GM18502 (cell line): ENCODE measurements around the gene HEY2.
"Not testable (repeated sequence)": the region's sequence is repeated elsewhere in the genome, so short reads cannot be mapped to it uniquely, and the experiment has no call there.

ENCODE experiments used
- ATAC-seq: cut with Tn5 transposase; IDR thresholded peaks from one replicate; pipeline ENCODE4 v1.9.1; 2021; ENCODE audit warnings: mild to moderate bottlenecking; ENCODE audit not compliant: unreplicated experiment, poor library complexity

HEY2 gene

DNA sequence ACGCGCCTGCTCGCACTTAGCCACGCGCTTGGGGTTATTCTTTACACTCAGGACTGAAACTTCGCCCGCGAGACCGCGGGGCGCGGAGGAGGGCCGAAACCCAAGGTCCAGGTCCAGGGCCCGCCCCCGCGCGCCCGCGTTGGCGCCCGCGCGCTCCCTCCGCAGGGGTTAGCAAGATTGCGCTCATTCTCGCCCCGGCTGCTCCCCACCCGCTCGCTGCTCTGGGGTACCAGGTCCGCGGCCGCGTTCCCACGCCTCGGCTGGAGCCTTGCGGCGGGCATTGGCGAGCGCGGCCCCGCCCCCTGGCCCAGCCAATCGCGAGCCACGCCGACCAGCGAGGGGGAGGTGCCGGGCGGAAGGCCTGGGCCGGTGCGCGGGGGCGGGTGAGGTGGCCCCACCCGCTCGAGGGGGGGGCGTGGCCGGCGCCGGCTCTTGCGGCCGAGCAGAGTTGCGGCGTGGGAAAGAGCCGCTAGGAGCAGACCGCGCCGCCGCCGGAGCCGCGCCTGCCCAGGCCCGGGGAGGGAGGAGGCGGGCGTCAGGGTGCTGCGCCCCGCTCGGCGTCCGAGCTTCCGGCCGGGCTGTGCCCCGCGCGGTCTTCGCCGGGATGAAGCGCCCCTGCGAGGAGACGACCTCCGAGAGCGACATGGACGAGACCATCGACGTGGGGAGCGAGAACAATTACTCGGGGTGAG lies at the start of gene HEY2:
Gene HEY2 (plus strand): TSS at position 460 of the 692 bp plus-strand sequence. CDS start 145 bp downstream, at position 605.
- ATAC-seq: peak; percentile 89

DNA sequence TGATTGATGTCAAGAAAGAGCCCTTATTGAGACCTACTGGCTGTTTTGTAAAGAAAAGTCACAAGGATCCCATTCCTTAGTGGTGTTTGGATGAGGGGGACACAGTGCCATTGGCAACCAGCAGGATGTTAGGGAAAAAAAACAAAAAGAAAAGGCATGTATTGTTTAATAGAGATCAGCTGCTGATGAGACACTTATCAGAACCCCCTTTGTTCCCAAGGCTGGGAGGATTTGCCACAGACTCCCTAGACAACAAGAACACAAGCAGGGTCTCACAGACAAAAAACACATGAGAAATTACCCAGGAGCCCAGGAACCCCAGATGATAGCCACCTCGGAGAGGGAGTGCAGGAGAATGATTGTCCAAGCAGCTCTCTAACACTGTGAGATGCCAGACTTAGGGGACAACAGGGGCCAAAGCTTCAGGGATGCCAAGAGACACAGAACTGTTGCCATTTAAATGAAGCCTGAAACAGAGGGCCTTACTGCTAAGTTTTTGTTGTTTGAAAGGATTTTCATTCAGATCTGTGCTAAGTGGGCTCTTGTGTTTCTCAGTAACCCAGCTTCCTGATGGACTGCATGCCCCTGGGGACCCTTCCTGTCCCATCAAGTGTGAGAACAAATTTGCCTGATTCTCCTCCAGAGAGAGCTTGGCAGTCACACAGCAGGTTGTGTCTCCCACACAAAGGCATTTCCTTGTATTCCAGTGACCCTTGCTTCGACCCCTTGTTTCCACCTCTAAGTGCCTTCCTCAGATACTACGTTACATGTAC lies 48.7 kb upstream of the HEY2 start:
- ATAC-seq: no peak

DNA sequence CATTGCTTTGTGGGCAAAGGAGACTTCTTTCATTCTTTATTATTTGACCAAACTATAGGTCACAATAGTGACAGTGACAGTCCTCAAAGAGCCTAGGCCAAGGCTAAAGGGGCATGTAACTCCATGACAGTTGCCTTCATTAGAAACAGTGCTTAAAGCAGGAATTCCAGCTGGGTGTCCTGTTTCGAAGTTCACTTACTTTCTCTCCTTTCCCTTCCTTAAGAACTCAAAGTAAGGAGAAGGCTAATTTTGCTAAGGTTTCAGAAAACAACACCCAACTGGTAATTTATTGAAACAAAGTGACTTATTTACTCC lies 48.1 kb upstream of the HEY2 start:
- ATAC-seq: no peak

DNA sequence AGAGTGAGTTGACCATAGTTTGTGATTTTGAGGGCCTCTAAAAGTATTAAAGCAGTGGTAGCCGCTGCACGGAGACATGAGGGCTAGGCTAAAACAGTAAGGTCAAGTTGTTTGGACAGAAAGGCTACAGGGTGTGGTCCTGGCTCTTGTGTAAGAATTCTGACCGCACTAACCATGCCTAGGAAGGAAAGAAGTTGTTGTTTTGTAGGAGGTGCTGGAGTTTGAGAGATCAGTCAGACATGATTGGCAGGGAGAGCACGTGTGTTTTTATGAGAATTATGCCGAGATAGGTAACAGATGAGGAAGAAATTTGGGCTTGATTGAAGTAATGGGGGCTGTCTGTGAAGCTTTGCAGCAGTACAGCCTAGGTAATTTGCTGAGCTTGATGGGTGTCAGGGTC lies 45.5 kb upstream of the HEY2 start:
- ATAC-seq: not testable (repeated sequence)

DNA sequence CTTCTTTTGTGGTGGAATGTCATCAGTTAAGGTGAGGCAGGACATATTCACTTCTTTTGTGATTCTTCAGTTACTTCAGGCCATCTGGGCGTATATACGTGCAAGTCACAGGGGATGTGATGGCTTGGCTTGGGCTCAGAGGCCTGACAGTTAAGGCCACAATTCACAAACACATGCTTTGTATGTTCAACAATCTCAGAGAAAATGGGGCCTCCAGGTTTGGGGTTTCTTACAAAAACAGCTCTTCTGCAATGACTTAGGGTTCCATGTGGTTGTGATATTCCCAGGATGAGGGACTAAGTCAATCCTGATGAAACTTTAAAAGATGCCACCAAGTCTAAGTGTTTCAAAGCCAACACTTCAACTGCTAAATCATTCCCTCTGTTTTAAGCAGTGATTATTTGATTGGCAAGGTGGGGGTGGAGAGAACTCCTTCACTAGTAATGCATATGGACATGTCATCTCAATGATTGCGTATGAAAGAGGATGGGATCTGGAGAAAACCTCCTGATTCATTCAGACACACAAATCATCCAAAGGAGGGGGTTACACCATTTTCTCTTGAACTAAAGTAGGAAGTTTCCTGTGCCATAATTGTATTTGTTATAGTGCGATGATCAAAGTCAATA lies 41.7 kb upstream of the HEY2 start:
- no peak for ATAC-seq

DNA sequence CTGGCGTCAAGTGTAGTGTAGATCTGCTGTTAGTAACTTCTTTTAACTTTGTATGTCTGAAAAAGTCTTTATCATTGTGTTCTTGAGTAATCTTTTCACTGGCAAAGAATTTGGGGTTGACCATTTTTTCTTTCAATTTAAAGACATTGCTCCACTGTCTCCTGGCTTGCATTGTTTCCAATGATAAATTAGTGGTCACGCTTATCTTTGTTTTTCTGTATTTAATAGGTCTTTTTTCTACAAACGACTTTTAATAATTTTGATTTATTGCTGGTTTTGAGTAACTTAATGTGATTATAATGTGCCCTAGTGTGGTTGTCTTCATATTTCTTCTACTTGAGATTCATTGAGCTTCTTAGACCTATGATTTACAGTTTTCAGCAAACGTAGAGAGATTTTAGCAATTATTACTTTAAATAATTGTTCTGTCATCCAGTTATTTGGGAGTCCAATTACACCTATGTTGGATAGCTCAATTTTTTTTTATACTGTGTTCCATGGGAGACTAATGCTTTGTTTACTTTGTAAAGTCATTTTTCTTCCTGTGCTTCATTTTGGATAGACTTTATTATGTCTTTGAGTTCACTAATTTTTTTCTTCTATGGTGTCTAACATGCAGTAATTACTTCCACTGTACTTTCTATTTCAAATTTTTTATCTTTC lies 38.3 kb upstream of the HEY2 start:
- no peak for ATAC-seq

DNA sequence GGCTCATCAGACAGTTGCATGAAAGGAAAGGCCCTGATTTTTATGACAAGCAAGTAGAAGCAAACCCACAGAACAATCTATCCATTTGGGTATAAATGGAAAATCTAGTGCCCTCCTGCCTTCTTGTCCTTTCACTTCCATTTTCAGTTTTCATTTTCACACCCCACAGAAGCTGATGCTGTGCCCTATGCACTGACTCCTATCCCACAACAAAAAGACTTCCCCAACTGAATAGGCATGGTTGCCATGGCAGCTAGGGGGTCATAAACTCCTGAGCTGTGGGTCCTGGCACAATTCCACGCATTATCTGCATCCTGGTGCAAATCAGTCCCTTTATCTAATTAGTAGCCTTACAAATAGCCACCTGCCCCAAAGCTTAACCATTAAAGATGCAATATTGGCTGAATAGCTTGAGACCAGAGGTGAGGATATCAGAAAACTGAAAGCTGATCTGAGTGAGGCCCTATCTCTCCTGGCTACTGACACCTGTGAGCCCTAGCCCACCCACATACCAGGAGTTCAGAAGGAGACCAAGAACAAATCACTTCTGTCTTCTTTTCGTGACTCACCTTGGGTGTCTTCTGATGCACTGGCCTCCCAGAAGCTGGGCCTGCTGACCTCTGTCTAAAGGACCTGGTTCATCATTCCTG lies 34.9 kb upstream of the HEY2 start:
- ATAC-seq: peak; percentile 62

DNA sequence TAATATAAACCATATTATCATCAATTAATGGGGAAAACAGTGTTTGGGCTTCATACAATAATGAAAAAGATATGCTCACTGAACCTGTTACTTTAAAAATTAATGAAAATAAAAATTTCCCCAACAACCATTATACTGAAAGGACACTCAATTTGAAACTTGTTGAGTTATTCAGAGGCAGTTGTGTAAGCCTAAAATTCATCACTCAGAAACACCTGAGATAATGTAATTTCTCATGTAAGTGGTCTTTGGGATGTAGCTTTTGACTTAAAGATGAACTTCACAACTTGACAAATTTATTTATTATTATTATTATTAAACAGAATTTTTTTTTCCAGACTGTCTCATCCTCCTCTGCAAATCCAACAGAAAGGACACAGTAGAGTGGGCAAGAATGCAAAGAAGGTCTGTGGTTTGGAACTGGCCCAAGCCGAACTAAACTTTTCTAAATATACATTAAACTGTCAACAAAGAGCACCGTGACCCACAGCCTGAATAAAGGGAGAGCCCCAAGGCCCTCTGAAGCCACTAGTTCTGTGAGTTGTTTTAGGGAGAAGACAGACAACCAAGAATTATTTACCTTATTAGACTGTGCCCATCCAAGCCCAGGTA lies 32.2 kb upstream of the HEY2 start:
- peak; percentile 88 for ATAC-seq

DNA sequence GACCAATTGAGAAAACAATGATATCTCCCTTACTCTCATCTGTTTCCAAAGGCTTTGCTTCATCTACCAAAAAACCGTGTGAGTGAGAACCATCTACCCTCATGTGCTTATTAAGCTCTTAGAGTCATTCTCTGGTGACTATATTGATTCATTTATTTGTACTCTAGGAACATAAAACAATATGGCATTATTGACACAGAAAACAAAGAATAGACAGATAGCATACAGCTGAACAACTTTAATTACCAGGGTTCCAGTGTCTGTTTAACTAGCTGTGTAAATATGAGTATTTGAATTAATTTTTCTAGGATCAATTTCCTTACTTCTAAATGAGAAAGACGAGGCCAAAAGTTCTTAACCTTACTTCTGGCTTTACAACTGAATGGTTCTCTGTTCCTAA lies 31.3 kb upstream of the HEY2 start:
- ATAC-seq: no peak

DNA sequence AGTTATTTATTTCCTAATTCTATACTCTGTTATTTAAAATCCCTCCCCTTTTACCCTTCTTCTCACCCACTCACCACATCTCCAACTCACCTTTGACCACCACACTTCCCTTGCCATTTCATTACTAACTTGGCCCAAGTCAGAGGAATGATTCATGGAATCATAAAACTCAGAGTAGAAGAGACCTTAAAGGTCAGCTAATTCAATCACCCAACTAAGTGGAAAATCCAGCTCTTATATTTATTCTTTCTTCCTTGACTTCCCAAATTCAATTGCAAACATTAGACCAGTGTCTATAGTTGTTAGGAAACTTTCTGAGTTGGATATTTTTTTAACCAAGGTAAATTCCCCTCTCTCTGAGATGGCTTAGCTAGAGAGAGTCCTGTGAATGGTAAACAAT lies 26.5 kb upstream of the HEY2 start:
- ATAC-seq: no peak

DNA sequence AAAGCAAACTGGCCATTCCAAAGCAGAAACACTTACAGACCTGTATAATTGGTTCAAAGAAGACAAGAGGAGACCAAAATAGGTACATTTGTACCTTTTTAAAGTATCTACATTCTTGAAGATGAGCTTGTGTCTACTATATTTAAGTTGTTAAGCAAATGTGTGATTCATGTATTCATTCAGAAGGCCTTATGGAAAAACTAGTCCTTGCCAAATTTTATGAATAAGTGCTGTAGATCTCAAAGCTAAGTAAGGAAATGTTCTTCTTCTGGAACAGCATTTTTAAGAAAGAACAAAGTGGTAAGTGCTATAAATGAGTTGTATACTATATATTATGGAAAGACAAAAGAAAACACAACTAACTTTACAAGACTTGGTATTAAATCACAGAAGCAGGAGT lies 22.2 kb upstream of the HEY2 start:
- no peak for ATAC-seq

DNA sequence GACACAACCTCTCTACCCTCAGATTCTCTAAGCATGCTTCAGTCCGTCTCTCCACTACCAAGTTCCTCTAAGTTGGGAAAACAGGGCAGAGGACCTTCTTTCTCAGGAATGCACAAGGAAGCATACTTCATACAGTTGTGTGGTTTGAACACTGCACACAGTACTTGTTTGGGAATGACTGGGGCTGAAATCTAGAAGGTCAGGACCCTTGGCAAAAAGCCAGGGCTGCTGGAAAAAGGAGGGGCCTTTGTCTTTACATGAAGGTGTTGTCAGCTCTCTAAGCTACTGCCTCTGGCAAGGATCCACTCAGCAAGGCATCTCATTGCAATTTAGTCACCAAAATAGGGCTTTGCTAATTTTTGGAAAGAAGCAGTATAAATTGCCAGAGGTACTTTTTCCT lies 20.7 kb upstream of the HEY2 start:
- ATAC-seq: no peak

DNA sequence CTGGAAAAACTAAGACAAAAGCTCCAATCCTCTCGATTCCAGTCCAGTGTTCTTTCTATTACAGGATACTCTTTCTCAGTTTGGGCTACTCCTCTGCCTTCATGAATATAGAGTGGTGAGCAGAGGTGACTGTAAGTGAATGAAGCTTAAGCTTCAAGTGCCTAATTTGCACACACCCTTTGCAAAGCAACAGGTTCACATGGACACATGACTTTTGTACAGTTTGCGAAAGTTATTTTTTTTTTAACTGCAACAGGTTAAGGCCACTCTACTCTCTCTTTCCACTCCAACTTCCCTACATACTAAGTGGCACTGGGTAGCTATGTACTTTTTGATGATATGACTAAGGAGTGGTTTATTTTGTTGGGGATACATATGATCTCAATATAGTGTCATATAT lies 19.4 kb upstream of the HEY2 start:
- ATAC-seq: no peak

DNA sequence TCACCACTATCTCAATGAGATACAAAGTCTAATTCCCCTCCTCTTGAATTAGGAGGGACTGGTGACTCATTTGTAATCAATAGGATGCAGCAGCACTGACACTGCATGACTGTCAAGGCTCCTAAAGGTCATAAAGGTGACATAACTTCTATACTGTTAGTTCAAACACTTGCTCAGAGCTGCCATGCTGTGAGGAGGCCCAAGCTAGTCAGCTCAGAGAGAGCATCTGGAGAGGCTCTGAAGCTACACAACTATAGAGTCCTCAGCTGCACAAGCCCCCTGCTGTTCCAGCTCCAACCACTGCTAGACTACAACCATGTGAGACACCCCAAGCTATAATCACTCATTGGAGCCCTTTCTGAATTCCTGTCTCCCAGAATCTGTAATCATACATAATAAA lies 17.0 kb upstream of the HEY2 start:
- ATAC-seq: no peak

DNA sequence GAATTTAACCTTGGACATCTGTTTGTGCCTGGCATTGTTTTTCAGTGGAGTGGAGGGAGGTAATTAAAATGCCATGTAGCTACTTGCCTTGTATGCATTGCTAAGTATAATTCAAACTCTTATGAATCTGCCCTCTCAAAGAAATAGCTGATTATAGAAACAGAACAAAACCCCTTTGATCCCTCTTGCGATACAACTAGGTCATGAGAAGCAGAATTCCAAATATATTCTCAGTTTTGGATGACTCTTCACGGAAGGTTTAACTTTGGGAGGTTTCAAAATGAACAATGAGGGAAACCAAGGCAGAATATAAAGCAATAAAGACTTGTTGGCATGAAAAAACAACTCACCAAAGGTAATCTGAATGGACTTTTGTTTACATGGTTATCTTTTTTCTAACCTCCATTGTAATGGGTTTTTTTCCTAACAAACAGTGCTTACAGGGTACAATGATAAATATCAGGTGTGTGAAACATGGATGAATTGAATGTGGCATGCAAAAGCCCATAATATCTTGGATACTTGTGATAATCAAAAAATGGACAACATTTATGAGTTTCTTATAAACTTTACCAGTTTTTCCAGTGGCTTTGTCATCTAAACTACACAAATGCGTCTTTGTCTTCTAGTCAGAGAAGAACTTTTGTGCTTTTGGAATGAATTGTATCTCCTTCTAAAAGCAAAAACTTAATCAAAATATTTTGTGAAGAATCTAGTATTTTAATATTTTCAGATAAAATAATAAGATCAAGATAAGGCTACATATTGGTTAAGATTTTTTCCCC lies 15.7 kb upstream of the HEY2 start:
- ATAC-seq: no peak

DNA sequence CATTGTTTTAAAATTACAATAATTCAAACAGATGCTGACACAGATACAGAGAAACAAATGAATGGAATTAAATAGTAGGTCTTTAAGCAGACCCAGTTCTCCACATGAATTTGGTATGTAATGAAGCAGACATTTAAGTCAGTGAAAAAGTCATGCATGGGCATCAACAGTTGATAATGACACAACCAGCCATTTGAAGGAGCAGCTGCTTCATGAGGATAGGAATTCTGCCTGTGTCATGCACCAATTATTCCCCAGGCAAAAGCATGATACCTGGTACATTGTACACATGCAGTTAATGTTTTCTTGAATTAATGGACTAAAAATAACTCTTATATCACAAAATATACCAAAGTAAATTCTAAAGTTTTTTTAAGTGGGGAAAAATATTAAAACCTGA lies 11.2 kb upstream of the HEY2 start:
- ATAC-seq: no peak

DNA sequence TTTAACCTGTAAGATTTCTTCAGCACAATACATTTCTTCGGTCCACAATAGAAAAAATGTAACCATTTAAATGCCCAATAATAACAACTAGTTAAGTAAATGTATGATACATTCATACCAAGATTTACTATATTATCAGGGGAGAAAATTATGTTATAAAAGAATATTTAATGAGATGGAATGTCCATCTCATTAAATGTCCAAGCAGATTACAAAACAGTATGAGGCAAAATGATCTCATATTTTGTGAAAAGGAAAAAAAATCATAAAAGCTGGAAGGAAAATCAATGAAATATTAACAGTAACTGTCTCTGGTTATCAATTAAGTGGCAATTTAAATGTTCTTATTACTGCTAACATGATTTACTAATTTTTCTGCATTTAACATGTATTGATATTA lies 10.1 kb upstream of the HEY2 start:
- no peak for ATAC-seq

DNA sequence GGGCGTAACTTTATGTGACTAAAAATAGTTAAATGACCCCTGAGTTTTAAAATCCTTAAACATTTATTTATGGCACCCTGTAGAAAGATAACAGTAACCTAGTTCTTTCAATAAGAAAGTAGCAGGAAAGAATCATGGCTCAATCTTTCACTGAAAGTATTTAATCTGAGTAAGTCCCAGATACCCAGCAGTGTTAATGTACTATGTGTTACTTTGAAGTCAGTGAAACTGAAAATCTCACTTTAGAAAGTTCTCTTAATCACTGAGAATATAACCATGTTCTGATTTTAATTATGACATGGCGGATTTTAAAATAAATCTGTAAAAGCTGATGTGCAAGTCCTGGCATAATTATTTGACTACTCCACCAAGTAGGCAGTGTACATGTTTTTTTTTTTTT lies 8.1 kb upstream of the HEY2 start:
- ATAC-seq: no peak

DNA sequence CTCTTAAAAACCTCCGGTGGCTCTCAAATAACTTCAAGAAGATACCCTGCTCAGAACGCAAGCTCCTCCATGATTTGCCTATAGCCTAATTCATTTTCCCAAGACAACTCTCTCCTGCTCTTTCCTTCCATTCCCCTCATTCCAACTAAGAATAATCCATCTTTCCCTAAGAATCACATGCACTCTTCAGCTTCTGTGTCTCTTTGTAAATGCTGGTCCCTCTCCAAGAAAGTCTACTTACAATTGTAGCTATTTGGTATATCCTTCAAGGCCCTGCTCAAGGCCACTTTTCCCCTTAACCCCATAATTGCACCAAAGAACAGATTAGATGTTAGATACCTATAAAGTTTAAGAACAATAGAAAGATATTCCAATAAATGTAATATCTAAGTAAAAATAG lies 7.4 kb upstream of the HEY2 start:
- no peak for ATAC-seq
